ENCODE results near the gene BMF.
A peak's percentile ranks its signal among the peaks of the same experiment; 100 is the strongest.

The BMF gene

DNA sequence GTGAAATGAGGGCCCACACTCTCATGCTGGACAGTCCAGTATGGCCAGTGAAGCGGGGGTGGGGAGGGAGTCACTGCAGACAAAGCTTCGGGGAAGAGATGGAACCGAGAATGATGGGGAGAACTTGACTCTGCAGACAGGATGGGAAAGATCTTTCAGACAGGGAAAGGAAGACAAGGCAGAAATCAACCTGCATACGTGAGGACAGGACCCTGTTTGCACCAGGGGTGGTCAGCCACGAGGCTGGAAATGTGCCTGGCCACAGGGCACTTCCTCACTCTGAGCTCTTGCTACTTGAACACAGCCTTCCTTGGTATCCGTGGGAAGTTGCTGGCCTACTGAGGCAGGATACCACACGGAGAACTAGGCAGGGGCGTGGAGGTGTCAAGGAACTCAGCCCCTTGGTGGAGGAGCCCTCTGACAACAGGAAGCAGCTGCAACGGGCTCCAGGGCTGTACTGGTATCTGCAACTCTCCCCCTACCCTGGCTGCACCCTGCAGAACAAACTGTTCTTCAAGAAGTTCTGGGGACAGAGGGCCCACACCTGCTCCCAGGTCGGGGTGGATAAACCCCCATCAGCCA, 60.4 kb downstream of the BMF start:
- no peak for DNase-seq (ENCODE audit: low read depth)

DNA sequence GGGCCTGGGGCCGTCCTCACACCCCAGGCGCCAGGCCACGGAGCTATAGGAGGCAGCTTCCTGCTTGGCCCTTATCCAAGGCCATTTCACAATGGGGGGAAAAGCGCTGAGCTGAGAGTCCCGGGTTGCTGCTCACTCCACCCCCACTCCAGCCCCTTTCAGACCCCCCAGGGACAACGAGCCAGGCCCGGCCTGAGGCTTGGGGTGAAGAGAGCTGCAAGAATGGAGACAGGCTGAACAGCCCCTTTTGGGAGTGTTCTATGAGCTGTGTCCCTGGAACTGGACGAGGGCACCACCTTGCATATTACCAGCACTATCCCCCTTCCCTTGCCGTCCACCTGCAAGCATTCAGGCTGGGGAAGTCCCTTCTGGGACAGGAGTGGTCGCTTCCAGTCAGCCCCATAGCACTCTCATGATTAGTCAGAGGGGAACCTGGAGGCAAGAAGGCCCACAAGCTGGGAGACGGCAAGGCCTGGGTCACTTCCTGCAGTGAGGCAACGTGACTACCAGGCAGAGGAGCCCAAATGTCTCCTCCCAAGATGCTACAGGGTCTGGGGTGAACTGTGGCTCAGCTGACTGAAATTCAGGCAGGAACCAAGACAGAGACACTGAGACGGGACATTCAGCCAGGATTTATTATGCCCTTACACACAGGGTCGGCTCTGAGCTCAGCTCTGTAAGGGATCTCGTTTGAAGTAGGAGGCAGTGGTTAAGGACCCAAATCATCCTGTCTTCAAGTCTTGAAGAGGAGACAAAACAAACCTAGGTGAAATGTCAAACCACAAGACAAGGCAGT, 61.1 kb downstream of the BMF start:
- DNase-seq (ENCODE audit: low read depth): peak; percentile 77

DNA sequence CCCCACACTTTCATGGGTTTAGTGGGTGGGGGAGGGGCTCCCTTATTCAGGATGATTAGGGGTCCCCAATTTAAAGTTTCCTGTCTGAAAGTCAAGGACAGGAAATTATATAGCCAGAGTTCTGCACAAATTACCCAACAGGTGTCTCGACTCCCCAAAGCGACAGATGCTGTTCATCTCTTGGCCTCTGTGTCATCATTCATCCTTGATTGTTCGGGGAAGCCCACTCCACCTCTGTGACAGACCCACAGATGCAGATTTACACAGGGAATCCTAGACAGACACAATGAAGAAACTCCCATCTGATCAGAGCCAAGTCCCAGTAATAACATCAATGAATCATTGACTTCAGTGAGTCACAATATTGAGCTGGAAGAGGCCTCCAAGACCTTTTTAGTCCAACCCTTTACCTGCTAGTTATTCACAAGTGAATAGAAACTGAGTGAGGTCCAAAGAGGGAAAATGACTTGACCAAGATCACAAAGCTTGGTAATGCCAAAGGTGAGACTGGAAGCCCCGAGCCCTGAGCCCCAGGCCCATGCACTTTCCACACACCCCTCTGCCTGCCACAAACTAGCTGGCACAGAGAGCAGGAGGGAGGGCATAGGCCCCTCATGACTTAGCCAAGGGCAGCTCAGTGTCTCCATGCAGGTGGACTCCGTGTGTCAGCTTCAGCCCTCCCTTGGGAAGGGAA, 61.8 kb downstream of the BMF start:
- DNase-seq (ENCODE audit: low read depth): peak; percentile 76

DNA sequence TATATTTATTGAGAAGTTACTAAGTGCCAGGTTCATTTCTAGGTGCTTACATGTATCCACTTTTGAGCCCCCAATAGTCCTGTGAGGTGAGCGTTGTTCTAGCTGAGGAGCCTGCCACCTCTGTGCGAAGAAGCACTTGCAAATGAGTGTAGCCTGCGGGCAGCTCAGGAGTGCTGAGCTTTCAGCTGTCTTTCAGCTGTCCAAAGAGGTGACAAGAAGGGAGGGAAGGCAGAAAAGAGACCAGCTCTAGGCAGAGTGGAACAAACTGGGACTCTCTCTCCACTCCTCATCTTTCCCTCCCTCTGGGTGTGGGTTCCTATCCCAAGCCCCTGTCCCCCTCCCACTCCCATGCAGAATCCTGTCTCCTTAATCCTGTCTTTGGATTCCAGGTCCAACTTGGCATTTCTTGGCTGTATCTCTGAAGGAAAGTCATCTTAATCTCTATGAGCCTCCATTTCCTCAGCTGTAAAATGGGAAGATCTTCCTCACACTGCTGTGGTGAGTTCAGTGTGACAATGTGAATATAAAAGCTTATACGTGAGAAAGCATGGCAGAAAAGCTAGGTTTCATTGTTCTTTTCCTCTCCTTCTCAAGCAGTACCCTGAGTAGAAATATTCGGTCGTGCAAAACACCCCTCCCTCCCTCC, 63.0 kb downstream of the BMF start:
- DNase-seq (ENCODE audit: low read depth): no peak

DNA sequence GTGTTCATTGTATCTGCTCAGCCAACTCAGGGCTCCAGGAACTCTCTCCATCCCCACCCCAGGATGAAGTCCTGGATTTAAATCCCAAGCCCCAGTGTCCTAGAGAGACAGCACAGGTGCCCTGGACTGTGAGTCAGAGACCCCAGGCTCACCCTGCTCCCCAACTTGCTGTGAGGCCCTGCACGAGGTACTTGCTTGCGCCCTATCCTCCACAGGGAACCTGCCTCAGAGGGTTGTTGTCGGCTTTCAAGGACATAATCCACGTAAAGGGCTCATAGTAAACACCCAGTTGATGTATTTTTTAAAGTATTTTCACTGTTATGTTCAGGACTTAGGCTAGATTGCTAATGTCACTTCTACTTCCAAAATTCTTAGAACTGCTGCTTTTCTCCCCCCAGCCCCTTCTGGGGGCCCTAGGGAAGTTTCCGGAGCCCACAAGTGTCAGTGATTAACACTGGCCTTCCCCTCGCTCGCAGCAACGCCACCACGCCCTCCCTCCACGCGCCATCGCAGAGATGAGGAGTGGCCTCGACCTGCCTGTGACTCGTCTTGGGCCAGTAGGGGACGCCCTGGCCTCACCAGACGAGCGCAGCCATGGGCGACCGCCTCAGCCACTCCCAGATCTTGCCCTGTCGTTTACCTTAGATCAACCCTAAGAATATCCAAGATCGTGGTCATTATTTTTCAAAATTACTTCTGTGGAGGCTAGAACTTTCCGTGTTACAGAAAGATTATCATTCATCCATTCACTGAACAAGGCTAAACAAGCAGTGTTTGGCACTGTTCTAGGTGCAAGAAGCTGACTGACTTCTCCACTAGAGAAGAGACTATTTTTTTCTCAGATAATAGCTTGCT, 63.7 kb downstream of the BMF start:
- DNase-seq (ENCODE audit: low read depth): peak; percentile 83

DNA sequence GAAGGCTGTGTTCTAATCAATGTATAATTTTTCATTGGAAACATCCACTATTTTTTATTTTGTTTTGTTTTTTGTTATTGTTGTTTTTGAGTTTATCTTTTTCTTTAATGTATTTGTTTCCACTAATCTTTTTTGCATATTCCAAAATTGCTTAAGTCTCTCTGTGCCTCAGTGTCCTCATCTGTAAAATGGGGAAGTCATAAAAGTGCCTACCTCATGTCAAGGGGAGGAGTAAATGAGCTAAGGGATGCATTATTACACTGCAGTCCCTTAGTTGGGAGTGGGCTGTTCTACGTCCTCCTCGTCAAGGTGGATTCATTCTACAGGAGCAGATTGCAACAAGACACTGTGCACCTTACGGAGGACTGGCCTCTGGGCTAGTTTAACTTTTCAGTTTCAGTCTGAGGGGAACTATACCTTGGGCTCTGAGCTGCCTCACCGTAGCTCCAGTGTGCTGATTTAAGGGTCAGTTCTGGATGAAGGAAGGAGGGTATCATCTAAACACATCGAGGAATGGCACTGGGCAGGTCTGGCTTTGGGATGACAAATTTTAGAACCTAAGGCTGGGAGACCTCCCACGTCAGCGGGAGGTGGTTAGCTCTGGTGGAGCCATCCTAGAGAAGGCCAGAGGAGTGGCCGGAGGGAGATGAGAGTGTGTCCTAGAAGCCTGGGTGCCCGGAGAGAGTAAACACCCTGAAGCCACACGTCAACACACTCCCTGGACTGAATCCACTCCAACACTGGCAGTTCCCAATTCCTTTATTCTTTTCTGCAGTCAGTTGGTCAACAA, 64.6 kb downstream of the BMF start:
- no peak for DNase-seq (ENCODE audit: low read depth)

DNA sequence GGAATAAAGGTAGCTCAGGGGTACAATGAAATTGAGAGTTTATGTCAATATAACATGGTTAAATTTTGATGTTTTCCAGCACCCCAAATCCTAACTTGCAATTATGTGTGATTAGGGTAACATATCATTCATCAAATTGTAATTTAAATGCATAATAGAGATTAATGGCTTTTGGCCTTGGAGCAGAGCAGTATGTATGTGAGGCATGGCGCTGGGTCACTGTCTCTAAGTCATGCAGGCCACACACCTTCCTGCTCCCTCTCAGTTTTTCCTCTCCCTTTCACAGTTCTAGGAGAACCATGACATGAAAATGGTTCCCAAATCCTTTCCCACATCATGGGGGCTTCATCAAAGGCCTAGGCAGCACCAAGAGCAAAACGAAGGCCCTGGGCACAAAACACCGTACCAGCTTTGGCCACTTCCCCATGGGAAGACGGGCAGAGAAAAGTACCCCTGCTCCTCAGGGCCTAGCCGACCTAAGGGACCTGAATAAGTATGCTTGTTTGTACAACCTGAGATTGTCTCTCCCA, 65.8 kb downstream of the BMF start:
- no peak for DNase-seq (ENCODE audit: low read depth)

DNA sequence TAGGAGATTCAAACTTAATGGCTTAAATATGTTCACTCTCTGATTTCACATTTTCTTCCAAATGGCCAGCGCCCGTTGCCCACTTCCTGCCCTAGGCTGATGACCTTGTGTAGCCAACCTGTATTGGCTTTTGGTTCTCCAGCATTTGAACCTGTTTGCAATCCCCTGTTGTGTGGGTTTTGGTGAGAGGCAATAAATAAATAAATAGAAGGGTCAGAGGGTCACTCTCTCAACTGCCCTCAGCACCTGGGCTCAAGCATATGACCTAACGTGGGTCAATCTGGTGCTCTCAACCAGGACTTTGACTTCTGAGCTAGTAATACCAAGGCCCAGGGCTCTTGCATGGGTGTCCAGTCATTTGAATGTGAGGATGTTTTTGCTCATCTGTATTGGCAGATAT, 67.9 kb downstream of the BMF start:
- DNase-seq (ENCODE audit: low read depth): no peak

DNA sequence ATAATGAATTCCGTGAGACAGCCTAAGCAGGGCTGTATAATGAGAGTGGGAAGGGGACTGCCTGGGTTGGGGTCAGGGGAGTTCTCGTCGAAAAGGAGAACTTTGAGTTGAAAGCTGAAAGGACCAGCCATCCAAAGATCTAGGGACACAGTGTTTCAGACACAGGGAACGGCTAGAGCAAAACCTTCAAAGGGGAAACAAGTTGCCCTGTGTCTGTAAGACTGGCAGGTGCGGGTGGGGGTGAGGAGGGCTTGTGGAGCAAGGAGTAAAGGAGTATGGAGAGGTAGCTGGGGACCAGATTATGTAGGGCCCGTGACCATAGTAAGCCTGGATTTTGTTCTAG, 68.4 kb downstream of the BMF start:
- DNase-seq (ENCODE audit: low read depth): no peak

DNA sequence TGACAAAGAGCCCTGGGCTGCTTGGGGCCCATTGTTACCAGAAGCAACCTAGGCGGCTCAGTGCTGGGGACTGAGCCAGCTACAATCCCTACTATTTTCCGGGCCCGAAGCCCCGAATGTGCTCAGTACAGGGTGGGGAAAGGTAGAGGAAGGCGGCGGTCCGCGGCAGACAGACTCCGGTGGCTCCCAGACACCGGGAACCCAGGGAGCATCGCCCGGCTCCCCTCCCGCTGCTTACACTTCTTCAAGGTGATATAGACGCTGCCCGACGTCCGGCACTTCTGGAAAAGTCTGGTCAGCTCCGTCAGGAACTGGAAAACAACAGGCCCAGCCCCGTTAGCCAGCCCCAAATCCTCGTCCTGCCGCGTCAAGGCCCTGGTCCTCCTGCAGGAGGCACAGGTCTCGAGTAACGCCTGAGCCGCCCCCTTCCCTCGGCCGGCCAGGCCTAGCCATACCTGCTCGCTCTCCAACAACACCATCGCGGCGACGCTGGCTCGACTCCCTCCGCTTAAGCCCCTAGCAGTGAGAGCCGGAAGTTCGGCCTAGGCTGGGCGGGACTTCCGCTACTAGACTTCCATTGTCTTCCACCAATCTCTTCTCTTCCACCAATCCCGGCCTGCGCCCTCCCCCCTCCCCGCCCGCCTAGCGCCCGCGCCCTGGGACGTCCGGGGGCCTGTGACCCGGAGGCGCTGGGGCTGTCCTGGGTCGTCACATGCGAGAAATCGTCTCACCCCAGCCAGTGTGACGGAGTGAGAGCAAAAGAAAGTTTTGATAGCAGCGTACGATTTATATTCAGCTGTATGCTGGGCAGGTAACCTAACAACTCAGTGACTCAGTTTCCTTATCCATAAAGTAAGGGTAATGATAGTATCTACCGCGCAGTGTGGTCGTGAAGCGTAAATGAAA, 69.8 kb downstream of the BMF start, which contains the start of gene SRP14:
Gene SRP14, minus strand, starts transcription at position 544 of the 906 bp plus-strand sequence. Its CDS starts 65 bp downstream, at position 479.
- DNase-seq (ENCODE audit: low read depth): peak; percentile 95

DNA sequence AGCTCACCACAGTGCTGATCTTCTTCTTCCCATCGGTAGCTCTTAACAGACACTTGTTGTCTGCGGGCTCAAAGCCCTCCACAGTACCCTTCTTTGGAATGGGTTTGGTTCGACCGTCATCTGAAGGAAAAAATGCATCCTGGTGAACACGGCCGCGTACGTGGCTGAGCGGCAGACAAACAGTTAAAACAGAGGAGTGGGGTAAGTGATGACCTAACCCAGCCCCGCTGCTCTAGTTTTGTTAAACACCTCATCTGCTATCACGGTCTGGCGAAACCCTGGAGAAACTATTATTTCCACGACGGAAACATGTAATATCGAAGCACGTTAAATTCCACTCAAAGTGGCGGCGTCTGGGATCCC, 70.4 kb downstream of the BMF start:
- DNase-seq (ENCODE audit: low read depth): peak; percentile 52

Measured in EH (cell line).